GM19395 (cell line): ENCODE data around the gene DNLZ.

Source experiments
- ATAC-seq: cut with Tn5 transposase; IDR thresholded peaks from one replicate; pipeline ENCODE4 v1.9.1; 2021; ENCODE audit warnings: mild to moderate bottlenecking, moderate library complexity; ENCODE audit not compliant: unreplicated experiment

DNLZ gene

DNA sequence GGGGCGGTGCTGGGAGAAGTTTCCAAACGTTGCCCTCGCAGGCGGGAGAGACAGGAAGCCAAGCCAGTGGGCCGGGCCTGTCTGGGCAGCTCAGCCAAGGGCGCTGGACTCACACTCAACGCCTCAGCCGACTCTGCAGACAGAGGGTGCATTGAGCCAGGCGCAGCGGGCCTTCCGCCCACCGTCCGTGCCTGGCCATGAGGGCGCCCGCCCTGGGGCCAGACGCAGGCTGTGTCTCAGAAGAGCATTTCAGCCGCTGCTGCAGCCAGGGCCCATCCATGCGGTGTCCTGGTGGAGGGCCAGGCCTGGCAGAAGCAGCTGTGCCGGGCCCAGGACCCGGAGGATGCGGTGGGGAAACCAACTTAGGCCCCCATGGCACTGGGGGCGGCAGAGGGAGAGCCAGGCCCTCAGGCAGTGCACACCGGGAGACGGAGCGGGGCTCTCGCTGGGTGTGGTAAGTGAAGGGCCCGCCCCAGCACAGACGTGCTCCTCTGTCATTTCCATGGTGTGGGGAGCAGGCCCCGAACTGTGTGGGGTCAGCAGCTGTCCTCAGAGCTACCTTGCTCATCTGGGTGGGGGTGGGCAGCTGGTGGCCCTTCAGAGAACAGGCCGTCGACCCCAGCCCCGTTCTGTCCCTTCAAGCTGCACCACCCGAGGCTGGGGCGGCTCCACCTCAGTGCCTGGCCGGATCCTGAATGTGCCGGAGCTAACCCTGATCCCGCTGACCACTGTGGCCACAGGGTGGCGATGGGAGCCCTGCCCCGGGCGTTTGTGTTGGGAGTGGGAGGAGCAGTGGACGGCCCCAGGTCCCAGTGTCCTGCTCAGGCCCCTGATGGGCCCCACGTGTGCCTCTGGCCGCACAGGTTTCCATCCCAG, 18.0 kb downstream of the DNLZ start:
- ATAC-seq, result no peak

DNA sequence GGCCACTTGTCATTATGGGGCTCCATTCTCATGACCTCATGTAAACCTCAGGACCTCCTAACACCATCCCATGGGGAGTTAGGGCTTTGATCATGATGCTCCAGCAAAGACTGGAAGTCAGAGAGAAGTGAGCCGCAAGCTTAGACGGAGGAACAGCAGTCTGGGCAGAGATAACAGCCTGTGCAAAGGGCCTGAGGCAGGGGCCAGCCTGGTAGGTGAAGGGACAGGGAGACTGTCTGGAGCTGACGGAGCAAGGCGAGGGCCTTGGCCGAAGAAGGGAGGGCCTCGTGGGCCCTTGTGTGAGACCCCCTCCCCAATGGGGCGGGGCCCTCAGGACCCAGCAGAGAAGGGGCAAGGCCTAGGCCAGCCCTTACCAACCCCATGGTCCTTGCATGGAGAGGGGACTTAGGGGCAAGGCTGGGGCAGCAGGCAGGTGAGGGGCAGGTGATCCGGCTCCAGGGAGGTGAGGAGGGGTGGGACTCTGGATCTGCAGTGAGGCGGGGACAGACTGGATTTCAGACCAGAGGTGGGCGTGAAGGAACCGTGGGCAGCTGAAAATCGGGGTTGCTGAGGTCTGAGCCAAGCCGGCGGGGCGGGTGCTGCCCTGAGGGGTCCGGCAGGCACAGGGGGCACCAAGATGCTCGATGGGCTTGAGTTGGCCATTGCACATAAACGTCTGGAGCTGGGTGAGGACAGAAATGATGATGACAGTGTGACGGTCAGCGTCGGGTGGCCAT, 18.8 kb downstream of the DNLZ start:
- no peak for ATAC-seq

DNA sequence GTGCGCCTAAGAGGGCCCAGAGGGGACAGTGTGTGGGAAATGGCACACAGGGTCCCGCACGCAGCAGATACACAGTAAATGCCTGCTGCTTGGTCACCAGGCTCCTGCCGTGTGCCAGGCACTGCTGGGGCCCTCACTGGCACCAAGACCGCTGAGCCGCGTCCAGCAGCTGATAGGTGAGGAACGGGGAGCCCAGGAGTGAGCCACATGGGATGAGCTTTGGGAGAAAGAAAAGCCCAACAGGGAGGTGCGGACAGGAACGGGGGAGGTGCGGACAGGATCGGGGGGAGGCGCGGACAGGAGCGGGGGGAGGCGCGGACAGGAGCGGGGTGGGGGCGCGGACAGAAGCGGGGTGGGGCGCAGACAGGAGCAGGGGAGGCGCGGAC, 19.7 kb downstream of the DNLZ start:
- ATAC-seq, result no peak

DNA sequence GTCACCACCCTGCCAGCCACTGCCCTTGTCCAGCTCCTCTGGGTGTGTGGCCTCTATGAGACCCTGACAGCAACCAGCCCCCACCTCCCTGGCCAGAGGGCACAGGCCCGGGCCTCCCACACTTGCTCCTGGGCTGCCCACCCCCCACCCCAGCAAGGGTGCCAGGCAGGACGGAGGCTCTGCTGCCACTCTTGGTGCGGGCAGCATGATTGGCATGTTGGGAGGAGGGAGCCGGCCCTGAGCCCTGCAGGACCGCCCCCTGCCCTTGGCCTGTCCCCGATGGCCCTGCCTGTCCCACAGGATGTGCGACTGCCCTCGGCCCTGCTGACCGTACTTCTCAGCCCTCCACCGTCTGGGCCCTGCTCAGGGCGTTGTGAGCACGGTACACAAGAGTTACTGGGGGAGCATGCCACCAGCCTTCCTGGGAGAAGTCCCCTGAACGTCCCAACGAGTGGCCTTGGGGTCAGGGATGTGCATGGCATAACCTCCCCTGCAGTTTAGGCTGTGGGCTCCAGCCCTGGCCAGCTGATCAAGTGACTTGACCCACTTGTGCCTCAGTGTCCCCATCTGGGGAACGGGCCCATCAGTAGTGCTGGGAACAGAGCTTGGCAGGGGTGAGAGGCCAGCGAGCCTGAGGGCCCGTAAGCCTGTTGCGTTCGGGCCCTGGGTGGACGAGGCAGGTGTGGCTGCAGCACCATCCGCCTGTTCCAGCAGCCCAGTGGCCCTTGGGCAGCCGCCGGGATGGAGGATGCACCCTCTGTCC, 20.2 kb downstream of the DNLZ start:
- ATAC-seq, result no peak

DNA sequence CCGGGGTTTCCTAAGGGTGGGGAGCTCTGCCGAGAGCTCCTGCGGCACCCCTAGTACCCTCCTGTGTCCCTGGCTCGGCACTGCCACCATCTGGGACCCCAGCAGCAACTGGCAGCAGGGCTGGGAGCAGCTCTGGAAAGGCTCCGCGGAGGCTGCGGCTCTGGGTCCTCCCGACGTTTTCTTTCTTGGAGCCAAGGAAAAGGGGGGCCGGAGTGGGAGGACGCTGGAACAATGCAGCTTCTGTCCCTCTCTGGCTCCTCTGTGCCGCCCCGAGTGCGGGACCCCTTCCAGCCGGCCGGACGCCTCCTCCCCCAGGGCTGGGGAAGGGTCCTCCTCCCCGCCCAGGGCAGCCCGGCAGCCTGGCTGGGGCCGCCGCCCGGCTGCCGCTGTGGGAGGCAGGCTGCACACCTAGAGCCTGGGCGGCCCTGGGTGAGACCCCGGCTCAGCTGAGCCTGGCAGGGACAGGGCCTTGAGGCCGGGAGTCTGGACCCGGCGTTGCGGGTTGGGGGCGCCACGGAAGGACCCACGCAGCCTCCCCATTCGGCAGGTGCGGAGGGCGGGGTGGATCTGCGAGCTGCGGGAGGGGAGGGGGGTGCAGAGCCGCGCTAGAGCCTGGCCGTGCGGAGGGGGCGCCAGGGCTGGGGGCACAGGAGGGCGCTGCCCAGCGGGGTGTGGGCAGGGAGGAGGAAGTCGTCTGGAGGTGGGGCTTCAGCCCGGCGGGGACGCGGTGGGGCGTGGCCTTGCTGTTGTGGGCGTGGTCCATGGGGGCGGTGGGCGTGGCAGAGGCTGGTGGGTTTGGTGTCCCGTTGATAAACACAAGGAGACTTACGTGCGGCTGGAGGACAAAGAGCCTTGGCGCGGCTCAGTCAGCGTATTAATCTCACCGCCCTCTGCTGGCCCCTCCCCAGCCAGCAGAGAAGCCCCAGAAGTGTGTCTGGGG, 21.1 kb downstream of the DNLZ start:
- ATAC-seq, result no peak

DNA sequence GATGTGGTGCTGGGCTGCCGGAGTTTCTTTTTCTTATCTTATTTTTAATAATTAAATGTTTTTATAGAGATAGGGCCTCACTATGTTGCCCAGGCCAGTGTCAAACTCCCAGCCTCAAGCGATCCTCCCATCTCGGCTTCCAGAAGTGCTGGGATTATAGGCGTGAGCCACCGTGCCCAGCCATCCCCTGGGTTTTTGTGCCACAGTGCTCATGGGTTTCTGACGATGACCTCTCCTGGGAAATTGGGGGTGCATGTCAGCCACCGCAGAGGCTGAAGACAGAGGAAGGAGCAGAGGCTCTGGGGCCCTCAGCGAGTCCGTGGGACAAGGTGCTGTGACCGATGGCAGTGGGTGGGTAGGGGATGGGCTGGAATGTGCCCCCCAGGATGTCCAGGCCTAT, 21.8 kb downstream of the DNLZ start:
- ATAC-seq, result no peak

DNA sequence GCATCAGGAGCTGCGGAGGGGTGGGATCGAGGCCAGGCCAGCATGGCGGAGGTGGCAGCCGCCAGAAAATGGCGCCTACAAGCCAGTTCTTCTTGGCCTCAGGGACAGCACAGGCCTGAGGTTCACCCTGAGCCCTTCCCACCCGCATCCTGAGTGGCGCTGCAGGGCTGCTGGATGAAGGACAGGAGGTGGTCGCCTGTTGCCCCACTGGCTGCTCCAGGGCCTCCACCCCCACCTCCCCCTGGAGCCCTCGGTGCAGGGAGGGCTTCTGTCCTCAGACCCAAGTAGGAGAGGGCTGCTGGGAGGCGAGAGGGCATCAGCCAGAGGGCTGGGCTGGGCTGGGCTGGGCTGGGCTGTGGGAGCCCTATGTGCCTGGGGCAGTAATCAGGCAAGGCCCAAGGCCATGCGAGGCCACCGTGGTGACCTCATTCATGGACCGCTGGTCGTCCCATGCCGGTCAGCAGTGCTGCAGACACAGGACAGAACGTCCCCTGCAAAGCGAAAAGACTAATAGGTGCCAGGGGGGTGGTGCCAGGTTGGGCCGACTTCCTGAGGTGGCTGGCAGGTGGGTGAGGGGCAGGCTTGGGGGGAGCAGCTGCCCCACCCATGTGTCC, 22.4 kb downstream of the DNLZ start:
- ATAC-seq, result no peak

DNA sequence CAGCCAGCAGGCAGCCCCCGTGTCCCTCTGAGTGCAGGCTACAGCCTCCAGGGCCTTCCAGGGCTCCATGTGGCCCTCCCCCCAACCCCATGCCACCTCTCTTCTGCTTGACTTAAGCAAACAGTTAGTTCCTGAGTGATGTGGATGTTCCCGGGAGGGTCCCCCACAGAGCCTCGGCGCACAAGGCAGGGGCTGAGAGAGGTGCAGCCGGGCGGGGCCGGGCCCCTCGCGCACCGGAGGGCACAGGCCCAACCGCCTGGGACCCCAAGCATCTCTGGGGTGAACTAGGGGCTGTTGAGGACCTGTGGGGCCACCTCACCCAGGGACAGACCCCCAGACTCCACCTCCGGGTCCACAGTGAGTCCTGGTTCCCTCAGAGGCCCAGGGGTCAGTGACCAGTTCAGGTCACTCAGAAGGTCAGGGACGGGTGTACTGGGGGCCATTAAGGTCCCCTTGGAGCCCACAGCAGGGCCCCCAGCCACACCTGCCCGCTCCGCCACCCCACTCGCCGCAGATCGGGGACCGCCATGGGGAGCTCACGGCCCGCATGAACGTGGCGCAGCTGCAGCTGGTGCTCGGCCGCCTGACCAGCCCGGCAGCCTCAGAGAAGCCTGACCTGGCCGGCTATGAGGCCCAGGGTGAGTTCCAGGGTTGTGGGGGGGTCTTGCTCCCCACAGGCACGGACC, 23.0 kb downstream of the DNLZ start:
- ATAC-seq, result no peak

DNA sequence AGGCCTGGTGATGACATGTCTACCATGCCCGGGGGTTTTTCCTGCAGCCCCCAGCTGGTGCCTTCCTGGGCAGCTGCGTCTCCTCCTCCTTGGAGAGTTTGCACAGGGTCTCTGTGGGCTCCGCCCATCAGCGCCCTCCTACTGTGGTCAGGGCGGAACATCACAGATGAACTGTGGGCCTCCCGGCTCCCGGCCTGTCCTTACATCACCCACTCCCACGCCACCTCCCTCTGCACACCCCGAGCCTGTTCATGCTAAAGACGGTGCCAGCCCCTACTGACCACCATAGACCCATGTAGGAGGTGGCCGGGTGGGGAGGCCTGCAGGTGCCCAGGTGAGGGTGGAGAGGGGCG, 23.6 kb downstream of the DNLZ start:
- ATAC-seq, result no peak

DNA sequence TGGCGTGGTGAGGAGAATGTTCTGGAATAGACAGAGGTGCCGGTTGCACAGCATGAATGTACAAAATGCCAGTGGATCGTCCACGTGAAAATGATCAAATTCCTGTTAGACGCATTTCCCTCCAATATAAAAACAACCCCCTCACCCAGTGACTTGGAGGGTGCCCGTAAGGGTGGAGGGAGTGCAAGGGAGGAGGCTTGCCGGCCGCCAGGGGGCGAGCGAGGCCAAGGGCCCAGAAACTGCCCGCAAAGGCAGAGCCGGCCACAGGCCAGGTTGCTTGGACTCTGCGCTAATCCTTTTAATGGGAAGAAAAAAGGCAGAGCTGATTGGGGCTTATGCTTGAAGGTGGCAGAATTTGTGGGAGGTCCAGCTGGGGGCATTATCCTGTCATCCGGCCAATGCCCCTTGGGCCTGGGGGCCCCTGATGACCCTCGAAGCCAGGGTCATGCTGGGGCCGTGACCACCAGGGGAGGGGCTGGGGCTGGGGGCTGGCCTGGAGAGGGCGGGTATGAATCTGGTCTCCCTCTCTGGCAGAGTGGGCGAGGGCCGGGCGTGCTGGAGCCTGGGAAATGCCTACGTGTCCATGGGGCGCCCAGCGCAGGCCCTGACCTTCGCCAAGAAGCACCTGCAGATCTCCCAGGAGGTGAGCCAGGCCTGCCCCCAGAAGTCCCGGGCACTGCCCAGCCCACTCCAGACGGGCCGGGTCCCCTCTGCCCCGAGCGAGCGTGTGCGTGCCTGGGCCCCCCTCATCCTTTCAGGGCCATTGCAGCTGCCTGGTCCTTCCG, 24.2 kb downstream of the DNLZ start:
- ATAC-seq, result no peak

DNA sequence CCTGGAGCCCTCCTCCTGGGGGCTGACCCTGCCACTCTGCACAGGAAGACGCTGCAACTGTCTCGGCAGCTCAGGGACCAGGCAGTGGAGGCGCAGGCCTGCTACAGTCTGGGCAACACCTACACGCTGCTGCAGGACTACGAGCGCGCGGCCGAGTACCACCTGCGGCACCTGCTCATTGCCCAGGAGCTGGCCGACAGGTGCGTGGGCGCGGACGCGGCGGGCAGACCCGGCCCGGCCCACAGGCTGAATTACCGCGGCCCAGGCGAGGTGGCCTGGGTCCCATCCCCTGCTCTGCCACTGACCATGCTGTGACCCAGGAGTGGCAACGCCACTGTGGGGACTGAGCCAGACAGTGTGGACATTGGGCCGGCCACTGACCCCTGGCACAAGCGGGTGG, 25.0 kb downstream of the DNLZ start:
- no peak for ATAC-seq

DNA sequence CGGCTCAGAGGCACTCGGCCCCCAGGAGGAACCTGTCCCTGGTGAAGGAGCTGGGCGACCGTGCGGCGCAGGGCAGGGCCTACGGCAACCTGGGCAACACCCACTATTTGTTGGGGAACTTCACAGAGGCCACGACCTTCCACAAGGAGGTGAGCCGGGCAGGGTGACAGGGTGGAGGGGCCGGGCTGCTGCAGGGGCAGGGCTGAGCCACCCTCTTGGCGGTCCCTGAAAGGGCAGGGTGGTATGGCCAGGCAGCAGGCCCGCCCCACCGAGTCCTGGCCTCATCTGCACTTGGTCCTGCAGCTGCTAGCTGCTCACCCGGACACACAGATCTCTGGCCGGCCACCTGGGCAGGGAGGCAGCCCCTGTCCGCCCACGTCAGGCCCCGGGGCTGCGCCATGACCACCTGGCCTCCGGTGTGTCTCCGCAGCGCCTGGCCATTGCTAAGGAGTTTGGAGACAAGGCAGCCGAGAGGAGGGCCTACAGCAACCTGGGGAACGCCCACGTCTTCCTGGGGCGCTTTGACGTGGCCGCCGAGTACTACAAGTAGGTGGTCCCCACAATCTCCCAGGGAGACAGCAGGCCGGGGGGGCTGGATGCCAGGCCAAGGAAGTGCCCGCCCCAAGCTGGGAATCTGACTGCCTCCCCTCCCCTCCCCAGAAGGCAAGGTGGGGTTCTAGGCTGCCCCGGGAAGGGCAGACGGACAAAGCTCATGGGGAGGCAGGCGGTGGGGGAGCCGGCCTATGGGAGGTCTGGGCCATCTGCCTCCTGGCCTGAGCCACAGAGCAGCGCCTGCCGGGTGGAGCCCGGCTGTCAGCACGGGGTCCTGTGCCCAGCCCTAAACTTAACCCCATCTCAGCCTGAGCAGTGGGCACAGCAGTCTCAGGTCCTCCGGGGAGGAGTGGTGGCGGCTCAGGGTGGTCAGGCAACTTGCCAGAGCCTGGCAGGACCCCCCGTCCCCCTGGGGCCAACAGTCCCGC, 25.8 kb downstream of the DNLZ start:
- no peak for ATAC-seq

DNA sequence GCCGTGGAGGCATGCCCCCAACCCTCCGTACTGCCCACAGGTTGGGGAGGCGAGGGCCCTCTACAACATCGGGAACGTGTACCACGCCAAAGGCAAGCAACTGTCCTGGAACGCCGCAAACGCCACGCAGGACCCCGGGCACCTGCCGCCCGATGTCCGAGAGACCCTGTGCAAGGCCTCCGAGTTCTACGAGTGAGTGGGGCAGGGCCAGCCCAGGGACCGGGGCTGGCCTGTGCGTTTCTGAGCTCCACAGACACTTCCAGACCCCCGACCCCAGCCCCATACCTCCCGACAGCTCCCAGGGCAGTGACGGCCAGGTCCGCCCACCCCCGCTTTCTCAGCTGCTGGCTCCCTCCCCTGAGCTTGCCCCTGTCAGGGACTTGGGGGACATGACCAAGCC, 26.7 kb downstream of the DNLZ start:
- no peak for ATAC-seq

DNA sequence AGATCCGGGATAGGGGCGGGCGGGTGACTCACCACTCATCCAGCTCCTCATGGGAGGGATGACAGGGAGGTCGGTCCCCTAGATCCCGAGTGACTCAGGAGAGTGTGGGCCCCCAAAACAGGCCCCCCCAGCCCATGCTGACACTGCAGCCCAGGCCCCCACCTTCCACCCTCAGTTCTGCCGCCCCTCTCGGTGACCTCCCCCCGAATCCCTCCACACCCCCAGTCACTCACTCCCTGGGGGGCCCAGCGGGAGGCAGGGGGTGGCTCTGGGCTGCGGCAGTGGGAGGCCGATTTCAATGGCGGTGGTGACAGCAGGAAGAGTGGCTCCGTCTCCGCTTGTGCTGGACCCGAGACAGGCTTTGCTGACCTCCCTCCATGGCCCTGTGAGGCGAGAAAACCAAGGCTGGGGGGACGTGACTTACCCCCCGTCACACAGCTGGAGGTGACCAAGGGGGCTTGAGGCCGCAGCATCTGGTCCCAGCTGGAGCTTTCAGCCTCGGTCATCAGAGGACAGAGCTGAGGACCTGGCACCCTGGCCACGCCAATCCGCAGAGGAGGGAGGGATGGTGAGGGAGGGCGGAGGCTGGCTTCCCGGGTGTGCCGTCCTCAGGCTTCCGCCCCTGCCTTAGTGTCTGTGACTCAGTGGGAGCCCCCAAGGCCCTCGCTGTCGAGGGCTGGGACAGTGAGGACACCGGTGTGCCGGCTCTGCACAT, 27.2 kb downstream of the DNLZ start:
- ATAC-seq, result no peak

DNA sequence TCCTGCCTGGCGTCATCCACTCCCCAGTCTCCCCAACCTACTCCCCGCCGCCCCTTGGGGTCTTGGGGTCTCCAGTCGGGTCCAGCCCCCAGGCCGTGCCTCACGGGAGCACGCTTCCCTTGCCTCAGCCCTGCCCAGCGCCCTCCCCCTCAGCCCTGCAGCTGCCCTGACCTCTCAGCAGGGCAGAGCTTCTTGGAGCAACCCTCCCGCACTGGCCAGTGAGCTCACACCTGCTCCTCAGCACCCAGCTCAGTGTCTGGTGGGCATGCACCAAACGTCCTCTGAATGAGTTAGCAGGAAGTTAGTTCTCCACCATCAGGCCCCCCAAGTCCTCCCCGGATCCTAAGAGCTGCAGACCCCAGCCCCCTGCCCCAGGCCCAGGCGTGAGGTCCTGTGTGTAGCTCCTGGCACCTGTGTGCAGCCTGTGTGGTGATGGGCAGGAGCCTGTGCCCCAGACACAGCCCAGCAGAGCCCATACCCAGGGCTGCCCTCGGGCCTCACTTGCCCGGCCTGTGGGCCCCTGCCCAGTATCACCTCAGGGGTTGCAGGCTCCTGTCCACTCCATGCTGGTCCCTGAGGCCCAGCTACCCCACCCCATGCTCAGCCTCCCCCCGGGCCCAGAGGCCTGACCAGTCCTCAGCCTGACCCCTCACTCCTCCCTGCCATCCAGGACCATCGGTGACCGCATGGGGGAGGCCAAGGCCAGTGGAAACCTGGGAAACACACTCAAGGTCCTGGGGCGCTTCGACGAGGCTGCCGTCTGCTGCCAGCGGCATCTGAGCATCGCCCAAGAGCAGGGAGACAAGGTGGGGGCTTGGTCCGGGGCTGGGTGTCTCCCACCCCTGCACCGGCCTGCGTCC, 28.0 kb downstream of the DNLZ start:
- ATAC-seq, result no peak

DNA sequence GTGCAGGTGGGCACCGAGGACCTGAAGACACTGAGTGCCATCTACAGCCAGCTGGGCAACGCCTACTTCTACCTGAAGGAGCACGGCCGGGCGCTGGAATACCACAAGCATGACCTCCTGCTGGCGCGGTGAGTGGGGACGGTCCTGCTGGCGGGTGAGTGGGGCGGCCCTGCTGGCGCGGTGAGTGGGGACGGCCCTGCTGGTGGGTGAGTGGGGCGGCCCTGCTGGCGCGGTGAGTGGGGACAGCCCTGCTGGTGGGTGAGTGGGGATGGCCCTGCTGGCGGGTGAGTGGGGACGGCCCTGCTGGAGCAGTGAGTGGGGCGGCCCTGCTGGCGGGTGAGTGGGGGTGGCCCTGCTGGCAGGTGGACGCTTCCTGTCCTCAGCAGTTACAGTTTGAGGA, 29.0 kb downstream of the DNLZ start:
- no peak for ATAC-seq
